ENCODE data around the gene LHX3. TPM values are rescaled to one million over a fixed set of nuclear protein-coding genes. Genes with fewer than 3 reads are reported as not detected.

LHX3 gene
- total RNA-seq, 4 donors from 2014 or later = not detected

DNA sequence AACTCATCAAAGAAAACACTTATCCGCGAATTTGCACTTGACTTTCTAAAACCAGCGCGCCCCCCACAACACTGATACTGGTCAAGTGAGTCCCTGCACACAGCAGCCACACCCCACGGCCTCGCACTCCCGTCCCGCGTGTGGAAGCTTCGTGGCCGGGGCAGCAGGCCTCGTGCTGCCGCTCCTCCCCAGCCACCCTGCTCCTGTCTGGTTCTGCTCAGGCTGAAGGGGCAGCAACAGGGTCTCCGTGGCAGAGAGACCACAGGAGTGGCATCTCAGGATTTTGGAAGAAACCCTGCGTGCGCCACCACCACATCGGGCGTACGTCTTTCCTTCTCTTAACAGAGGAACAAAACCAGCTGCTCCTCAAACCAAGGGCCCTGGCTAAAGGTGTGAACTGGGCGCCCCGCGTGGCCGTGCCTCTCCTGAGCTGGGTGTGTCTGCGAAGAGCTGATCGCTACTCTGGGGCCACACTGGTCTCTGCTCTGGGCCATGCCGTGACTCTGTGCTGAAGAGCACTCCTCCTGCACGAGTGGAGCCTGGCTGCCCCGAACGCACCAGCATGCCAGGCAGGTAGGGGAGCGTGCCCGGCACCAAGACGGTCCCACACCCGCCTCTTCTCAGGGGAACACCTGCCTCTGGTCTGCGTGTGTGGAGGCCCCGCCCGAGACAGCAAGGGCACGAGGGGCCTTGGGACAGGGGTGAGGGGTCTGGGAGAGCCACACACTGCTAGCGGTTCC lies 17.4 kb upstream of the LHX3 start:
- H3K9me3 ChIP-seq = no peaks in the 10 kb centered on the region
- intact Hi-C loops (cut with DNase I) = no loop called here
- H3K27me3 ChIP-seq = peaks cover 0 to 29% (median 0%) of the 10 kb centered on the region in 4 donors
- TF ChIP-seq, protein P1, sequence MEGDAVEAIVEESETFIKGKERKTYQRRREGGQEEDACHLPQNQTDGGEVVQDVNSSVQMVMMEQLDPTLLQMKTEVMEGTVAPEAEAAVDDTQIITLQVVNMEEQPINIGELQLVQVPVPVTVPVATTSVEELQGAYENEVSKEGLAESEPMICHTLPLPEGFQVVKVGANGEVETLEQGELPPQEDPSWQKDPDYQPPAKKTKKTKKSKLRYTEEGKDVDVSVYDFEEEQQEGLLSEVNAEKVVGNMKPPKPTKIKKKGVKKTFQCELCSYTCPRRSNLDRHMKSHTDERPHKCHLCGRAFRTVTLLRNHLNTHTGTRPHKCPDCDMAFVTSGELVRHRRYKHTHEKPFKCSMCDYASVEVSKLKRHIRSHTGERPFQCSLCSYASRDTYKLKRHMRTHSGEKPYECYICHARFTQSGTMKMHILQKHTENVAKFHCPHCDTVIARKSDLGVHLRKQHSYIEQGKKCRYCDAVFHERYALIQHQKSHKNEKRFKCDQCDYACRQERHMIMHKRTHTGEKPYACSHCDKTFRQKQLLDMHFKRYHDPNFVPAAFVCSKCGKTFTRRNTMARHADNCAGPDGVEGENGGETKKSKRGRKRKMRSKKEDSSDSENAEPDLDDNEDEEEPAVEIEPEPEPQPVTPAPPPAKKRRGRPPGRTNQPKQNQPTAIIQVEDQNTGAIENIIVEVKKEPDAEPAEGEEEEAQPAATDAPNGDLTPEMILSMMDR (IDR thresholded peaks at IDR 0.05) = no peak
- TF ChIP-seq POLR2A (IDR thresholded peaks at IDR 0.05) = no peak
- peaks cover 7 to 73% (median 11%) of the 10 kb centered on the region in 3 donors for H3K36me3 ChIP-seq
- H3K4me3 ChIP-seq = no peak overlapping the region
- H3K27ac ChIP-seq = no peak overlapping the region
- WGBS, 2 donors = 94 to 98% methylated on average over 12 to 19 of the region's 38 CpGs
- no peak for DNase-seq
- H3K4me1 ChIP-seq = peaks cover 14 to 43% (median 22%) of the 10 kb centered on the region in 3 donors

DNA sequence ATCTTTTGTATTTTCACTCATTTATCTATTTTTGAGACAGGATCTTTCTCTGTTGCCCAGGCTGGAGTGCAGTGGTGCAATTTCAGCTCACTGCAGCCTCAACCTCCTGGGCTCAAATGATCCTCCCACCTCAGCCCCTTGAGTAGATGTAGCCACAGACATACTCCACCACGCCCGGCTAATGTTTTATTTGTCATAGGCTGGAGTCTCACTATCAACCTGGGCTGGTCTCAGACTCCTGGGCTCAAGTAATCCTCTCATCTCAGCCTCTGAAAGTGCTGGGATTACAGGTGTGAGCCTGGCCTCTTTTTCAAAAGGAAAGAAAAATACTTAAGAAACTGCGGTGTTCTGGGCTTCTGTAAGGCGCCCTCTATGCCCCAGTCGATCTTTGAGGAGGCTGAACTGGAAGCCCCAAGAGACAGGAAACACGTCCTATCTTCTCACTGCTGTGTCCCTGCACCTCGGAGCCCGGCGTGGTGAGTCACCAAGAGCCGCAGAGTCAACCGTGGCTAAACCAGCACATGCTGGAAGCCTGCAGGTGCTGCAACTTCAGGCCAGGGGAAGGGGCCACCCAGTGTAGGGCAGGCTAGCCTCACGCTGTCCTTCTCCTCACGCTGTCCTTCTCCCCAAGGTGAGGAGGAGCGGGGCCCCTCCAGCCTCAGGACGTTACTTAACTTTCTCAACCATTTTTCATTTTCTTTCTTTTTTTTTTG lies 15.2 kb upstream of the LHX3 start:
- H3K4me3 ChIP-seq = no peak overlapping the region
- WGBS, 2 donors = 48 to 76% methylated on average over 6 to 15 of the region's 15 CpGs
- peaks cover 0 to 49% (median 0%) of the 10 kb centered on the region in 4 donors for H3K27me3 ChIP-seq
- H3K9me3 ChIP-seq = no peaks in the 10 kb centered on the region
- intact Hi-C loops (cut with DNase I) = no loop called here
- no peak for DNase-seq
- no peak overlapping the region for H3K27ac ChIP-seq
- H3K4me1 ChIP-seq = peaks cover 10 to 31% (median 16%) of the 10 kb centered on the region in 3 donors
- TF ChIP-seq, protein P1 (IDR thresholded peaks at IDR 0.05) = no peak
- no peak for TF ChIP-seq POLR2A (IDR thresholded peaks at IDR 0.05)
- peaks cover 7 to 88% (median 11%) of the 10 kb centered on the region in 3 donors for H3K36me3 ChIP-seq

DNA sequence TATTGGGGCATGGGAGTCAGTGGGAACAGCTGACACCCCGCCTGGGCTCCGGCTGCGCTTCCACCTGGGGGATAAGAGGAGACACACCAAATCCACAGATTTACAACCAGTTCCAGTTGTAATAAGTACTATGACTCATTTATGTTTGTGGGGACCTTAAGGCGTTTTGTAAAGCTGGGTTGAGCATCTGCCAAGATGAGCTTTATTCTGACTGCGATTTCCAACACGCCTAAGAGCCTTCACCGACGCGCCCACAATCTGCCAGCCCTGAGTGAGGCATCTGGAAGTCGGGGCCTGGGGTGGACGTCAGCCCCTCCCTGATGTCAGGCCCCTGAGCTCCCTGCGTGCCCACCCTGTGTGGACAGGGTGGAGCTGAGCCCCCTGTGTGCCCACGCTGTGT lies 14.3 kb upstream of the LHX3 start:
- TF ChIP-seq POLR2A (IDR thresholded peaks at IDR 0.05) = no peak
- TF ChIP-seq, protein P1 (IDR thresholded peaks at IDR 0.05) = no peak
- Histone ChIP-seq H3K27me3 (peaks cover 0 to 49% (median 0%) of the 10 kb centered on the region in 4 donors), H3K27ac (peak overlapping the region in 1 of 4 donors; percentile 54), H3K4me3 (no peak overlapping the region), H3K36me3 (peaks cover 13 to 89% (median 18%) of the 10 kb centered on the region in 3 donors), H3K4me1 (peaks cover 10 to 31% (median 16%) of the 10 kb centered on the region in 3 donors), H3K9me3 (peaks cover 0 to 2% (median 0%) of the 10 kb centered on the region in 3 donors)
- intact Hi-C loops (cut with DNase I) = no loop called here
- 35 to 74% methylated on average over 5 to 9 of the region's 13 CpGs for WGBS, 2 donors
- DNase-seq = no peak

DNA sequence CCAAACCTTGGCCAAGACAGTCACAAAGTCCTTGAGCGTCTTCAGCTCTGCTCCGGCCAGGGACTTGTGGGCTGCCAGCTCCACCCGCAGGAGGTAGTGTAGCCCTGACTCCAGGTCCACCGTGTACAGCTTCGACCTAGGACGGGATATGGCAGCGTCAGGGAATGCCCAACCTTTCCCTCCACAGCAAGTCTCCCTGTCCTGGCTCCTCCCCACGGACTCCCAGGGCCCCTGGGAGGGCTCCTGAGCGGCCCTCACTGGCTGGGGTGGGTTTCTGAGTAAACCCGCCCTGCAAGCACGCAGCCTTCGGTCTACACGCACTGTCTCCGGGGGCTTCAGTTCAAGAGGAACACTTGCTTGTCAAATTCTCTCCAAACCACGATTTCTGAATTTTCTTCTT lies 13.7 kb upstream of the LHX3 start:
- intact Hi-C loops (cut with DNase I) = no loop called here
- DNase-seq = no peak
- Histone ChIP-seq H3K36me3 (peaks cover 16 to 89% (median 18%) of the 10 kb centered on the region in 3 donors), H3K27me3 (peaks cover 0 to 49% (median 0%) of the 10 kb centered on the region in 4 donors), H3K27ac (no peak overlapping the region), H3K9me3 (peaks cover 0 to 4% (median 3%) of the 10 kb centered on the region in 3 donors), H3K4me3 (no peak overlapping the region), H3K4me1 (peaks cover 10 to 31% (median 16%) of the 10 kb centered on the region in 3 donors)
- no peak for TF ChIP-seq POLR2A (IDR thresholded peaks at IDR 0.05)
- TF ChIP-seq, protein P1 (IDR thresholded peaks at IDR 0.05) = no peak
- WGBS, 2 donors = 73 to 79% methylated on average over 3 to 15 of the region's 15 CpGs

DNA sequence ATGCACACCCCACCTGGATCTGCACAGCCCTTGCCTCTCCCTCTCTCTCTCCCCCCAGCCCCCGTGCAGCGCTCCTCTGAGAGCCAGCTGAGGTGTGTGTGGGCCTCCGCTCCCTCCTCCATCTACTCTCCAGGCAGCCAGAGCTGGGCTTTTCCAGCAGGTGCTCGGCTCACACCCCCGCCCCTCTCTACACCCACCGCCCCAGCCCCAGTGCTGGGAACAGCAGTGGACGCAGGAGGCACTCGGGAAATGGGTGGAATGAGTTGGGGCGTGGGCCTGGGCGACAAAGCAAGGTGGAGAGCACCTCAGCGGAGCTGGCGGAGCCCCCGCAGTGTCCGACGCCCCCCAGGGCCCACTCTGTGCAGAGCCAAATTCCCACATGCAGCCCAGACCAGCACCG lies 13.3 kb upstream of the LHX3 start:
- Histone ChIP-seq H3K27ac (no peak overlapping the region), H3K4me3 (no peak overlapping the region), H3K36me3 (peaks cover 16 to 89% (median 18%) of the 10 kb centered on the region in 3 donors), H3K9me3 (peaks cover 0 to 5% (median 4%) of the 10 kb centered on the region in 3 donors), H3K4me1 (peaks cover 10 to 31% (median 16%) of the 10 kb centered on the region in 3 donors), H3K27me3 (peaks cover 0 to 49% (median 0%) of the 10 kb centered on the region in 4 donors)
- no CpG with 5 or more reads among the region's 16 CpGs for WGBS, 2 donors
- DNase-seq = no peak
- no peak for TF ChIP-seq POLR2A (IDR thresholded peaks at IDR 0.05)
- TF ChIP-seq, protein P1 (IDR thresholded peaks at IDR 0.05) = no peak
- intact Hi-C loops (cut with DNase I) = no loop called here
